Natural killer cell treated with Interleukin-12 subunit alpha and Interleukin-12 subunit beta and Interleukin-15 and Interleukin-18, amount 100 ng/mL, for 72 hours (primary cell): ENCODE measurements around the gene DCUN1D5. TPM values are rescaled to one million over a fixed set of nuclear protein-coding genes. Genes with fewer than 3 reads are reported as not detected.
"Not testable (repeated sequence)": the region's sequence is repeated elsewhere in the genome, so short reads cannot be mapped to it uniquely, and the experiment has no call there.

Experiments used
- ATAC-seq, 2 donors: fragments of 150-1000 bp; cut with Tn5 transposase in 1 of 2; sonication (Bioruptor Pico), chemical (Tn5 transposase) in 1 of 2; 2 replicates each; pipeline ENCODE4 v1.10.0; 2021
- DNase-seq: peaks from one replicate; pipeline ENCODE4 v3.0.0; 2022; ENCODE audit warnings: low spot score
- H3K27ac Mint-ChIP-seq, 2 donors: 1 replicate in 1 of 2; 2 replicates in 1 of 2; pipeline ENCODE4 v1.8.0; 2022; ENCODE audit warnings: mixed read lengths in 2 of 2, mild to moderate bottlenecking in 1 of 2, moderate library complexity in 1 of 2
- H3K27me3 Mint-ChIP-seq, 2 donors: 1 replicate in 1 of 2; 2 replicates in 1 of 2; pipeline ENCODE4 v1.8.0; 2022; ENCODE audit warnings: mixed read lengths in 2 of 2
- H3K36me3 Mint-ChIP-seq: one replicate; pipeline ENCODE4 v1.8.0; 2022; ENCODE audit warnings: mixed read lengths
- H3K4me1 Mint-ChIP-seq, 2 donors: 1 replicate in 1 of 2; 2 replicates in 1 of 2; pipeline ENCODE4 v1.8.0; 2022; ENCODE audit warnings: low read depth in 2 of 2, mixed read lengths in 2 of 2, mild to moderate bottlenecking in 1 of 2
- H3K4me3 Mint-ChIP-seq: one replicate; pipeline ENCODE4 v1.8.0; 2022; ENCODE audit warnings: mixed read lengths
- H3K9me3 Mint-ChIP-seq: 2 replicates; pipeline ENCODE4 v1.8.0; 2022; ENCODE audit warnings: mixed read lengths
- total RNA-seq, 2 donors: library from RNA; stranded (reverse); gene quantifications; one replicate each; pipeline ENCODE4 v1.2.3, GENCODE V29; 2022

The DCUN1D5 gene
- total RNA-seq, 2 donors from 2014 or later, result 36.2 to 78.4 TPM

DNA sequence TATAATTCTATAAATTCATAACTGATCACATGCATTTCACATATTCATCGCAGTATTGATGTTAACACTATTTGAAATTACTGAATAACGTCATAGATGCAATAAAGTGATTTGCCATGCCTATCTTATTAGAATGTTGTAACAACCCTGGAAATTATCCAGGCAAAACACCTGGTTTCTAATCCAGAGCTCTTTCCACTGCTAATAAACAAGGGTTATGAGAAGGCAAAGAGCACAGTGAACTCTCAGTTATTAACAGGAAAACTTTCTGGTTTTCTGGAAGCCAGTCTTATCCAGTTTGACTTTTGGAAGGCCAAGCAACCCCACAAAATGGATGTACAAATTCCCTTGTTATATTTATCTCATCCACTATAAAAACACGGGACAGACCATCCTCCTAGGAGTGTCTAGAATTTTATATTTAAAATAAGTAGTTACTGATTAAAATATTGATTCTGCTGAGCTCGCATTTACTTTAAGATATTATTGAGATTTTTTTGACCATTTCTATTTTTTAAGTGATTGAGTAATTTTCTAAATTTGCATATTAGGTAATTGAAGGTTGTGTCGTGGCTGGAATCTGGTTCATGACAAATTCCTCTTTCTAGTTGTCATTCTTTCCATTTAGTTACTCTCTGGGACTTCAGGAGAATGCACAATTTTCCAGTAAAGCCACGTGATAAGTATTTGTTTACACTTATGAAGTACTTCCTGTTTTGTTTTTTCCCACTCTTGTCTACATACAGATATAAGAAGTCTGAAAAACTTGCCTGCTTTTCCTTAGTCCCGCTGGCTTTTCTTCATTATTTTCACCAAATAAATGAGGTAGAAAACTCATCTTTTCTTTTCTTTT, 47.9 kb downstream of the DCUN1D5 start:
- Mint-ChIP-seq H3K4me1 (peaks cover 4 to 9% of the 10 kb centered on the region in 2 donors), H3K36me3 (no peaks in the 10 kb centered on the region), H3K9me3 (no peaks in the 10 kb centered on the region), H3K27ac (no peak overlapping the region), H3K4me3 (no peak overlapping the region), H3K27me3 (peaks cover 16 to 24% of the 10 kb centered on the region in 2 donors)
- ATAC-seq (no peak), DNase-seq (no peak)

DNA sequence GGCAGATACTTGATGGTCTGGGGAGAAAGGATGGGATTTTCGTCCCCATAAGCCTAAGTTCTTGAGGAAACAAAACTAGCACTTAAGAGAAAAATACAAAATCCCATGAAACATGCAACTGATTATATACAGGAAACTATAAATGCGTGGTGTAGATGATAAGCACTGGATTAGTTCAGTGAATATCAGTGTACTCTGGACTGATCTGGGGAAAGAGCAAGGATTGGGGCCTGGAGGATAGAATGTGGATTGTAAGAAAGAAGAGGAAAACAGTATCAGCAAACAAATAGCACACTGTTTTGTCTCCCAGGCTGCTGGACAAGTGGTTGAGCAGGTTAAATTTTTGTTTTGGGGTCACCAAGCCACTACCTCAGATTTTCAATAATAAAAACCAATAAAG, 49.8 kb downstream of the DCUN1D5 start:
- peak overlapping the region in 1 of 2 donors; percentile 6 for H3K27ac Mint-ChIP-seq
- ATAC-seq, result no peak
- H3K9me3 Mint-ChIP-seq, result no peaks in the 10 kb centered on the region
- no peak overlapping the region for H3K4me3 Mint-ChIP-seq
- peaks cover 16 to 19% of the 10 kb centered on the region in 2 donors for H3K27me3 Mint-ChIP-seq
- DNase-seq, result no peak
- H3K36me3 Mint-ChIP-seq, result no peaks in the 10 kb centered on the region
- H3K4me1 Mint-ChIP-seq, result peaks cover 0 to 5% of the 10 kb centered on the region in 2 donors

DNA sequence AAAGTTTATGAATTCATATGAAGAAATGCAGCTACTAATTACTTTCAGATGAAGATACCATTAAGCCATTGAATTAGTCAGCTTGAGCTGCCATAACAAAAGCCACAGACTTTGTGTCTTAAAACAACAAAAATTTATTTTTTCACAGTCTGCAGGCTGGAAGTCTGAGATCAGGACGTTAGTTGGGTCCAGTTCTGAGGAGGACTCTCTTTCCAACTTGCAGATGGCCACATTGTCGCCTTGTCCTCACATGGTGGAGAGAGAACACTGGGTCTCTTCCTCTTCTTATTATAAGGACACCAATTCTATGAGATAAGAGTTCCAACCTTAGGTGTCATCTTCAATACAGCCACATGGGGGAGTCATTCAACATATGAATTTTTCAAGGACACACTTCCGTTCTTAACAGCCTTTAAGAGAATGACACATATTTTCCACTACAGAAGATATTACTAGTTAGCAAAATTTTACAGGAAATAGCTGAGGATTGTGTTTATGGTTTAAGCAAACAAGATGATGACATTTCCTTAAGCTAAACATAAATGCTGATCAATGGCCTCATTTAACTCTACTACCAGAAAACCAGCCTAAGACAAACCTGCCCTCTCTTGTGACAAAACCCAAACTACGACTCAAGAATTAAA, 56.0 kb downstream of the DCUN1D5 start:
- Mint-ChIP-seq H3K4me1 (peaks cover 25 to 31% of the 10 kb centered on the region in 2 donors), H3K27ac (peak overlapping the region; percentile 90 to 92), H3K9me3 (peaks cover 6% of the 10 kb centered on the region), H3K27me3 (no peaks in the 10 kb centered on the region), H3K4me3 (peak overlapping the region; percentile 71), H3K36me3 (peaks cover 16% of the 10 kb centered on the region)
- DNase-seq (no peak), ATAC-seq (peak; percentile 92 to 93)

DNA sequence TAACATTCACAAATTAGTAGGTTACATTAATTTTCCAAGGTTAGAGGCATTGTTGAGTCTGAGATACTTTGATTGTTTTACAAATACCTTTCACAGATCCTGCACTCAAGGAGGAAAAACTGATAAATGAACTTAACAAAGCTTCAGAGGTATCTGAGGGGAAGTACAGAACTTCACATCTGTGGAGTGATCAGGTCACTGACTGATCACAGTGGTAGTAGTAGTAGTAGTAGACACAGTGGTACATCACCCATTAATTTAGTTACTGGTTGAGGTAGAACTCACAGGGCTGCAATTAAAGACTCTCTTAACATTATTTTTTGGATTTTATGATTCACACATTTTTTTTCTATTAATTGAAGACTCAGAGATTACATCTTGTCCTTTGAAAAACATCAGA, 56.7 kb downstream of the DCUN1D5 start:
- Mint-ChIP-seq H3K27me3 (no peaks in the 10 kb centered on the region), H3K4me1 (peaks cover 25 to 31% of the 10 kb centered on the region in 2 donors), H3K36me3 (peaks cover 16% of the 10 kb centered on the region), H3K9me3 (peaks cover 6% of the 10 kb centered on the region), H3K27ac (peak overlapping the region; percentile 90 to 92), H3K4me3 (peak overlapping the region; percentile 20)
- peak in 1 of 2 donors; percentile 44 for ATAC-seq
- DNase-seq, result no peak

DNA sequence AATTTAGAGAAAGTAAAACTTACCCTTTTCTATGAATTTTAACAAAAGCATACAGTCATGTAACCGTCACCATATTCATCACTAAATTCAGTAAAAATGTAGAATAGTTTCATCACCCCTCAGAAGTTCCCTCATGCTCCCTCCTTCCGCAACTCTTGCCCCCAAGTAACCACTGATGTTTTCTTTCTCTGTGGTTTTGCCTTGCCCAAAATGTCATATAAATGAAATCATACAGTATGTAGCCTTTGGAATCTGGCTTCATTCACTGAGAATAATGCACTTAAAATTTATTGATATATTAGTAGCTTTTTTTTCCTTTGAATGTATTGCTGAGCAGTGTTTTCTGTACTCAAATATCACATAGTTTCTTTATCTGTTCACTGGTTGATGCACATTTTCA, 60.1 kb downstream of the DCUN1D5 start:
- Mint-ChIP-seq H3K36me3 (peaks cover 34% of the 10 kb centered on the region), H3K27ac (peak overlapping the region; percentile 72 to 77), H3K27me3 (peaks cover 0 to 3% of the 10 kb centered on the region in 2 donors), H3K4me1 (peaks cover 43 to 59% of the 10 kb centered on the region in 2 donors), H3K4me3 (peak overlapping the region; percentile 36), H3K9me3 (peaks cover 9% of the 10 kb centered on the region)
- DNase-seq (no peak), ATAC-seq (no peak)

DNA sequence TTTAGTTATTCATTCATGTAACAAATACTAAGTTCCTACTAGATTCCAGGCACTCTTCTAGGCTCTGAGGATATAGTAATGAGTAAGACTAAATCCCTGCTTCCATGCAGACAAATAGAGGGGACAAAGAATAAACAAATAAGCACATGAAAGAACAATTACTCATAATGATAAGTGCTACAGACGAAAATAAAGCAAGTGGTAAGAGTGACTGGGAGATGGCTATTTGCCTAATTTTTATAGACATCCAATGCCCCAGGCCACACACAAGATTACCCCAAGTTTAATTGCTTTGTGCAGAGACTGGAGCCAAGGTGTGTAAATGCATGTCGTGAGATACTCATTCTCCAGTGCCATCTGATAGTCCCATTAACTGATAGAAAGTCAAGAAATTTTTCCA, 62.6 kb downstream of the DCUN1D5 start:
- H3K36me3 Mint-ChIP-seq, result peaks cover 29% of the 10 kb centered on the region
- peak overlapping the region; percentile 91 to 95 for H3K27ac Mint-ChIP-seq
- H3K4me1 Mint-ChIP-seq, result peaks cover 36 to 50% of the 10 kb centered on the region in 2 donors
- peak overlapping the region; percentile 40 for H3K4me3 Mint-ChIP-seq
- no peak for ATAC-seq
- H3K27me3 Mint-ChIP-seq, result peaks cover 0 to 3% of the 10 kb centered on the region in 2 donors
- DNase-seq, result no peak
- peaks cover 10% of the 10 kb centered on the region for H3K9me3 Mint-ChIP-seq

DNA sequence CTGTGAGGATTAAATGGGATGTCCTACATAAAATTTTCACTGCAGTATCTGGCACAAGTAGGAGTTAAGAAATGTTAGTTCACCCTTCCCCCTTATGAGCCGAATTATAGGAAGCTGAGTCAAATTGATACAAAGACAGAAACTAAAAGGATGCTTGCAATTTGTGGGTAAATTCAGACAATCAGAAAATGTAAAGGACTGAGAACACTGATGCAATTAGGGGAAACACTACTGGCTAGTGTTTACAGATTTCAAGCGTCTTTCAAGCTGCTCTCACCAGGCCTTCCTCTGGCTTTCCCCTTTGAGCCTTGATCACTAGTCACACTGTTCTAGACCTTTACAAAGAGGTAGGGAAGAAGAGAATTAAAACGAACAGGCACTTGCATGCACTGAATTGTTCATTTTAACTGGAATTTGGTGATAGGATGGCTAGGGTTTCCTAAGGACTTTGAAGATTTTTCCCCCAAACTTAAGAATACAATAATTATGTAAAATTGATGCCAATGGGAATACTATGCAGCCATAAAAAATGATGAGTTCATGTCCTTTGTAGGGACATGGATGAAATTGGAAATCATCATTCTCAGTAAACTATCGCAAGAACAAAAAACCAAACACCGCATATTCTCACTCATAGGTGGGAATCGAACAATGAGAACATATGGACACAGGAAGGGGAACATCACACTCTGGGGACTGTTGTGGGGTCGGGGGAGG, 63.5 kb downstream of the DCUN1D5 start:
- ATAC-seq, result peak; percentile 96 to 98
- Mint-ChIP-seq H3K4me3 (peak overlapping the region; percentile 66), H3K27ac (peak overlapping the region; percentile 91 to 95), H3K9me3 (peaks cover 10% of the 10 kb centered on the region), H3K4me1 (peaks cover 33 to 50% of the 10 kb centered on the region in 2 donors), H3K36me3 (peaks cover 25% of the 10 kb centered on the region)
- DNase-seq, result peak; percentile 78
- H3K27me3 Mint-ChIP-seq, result not testable (repeated sequence)

DNA sequence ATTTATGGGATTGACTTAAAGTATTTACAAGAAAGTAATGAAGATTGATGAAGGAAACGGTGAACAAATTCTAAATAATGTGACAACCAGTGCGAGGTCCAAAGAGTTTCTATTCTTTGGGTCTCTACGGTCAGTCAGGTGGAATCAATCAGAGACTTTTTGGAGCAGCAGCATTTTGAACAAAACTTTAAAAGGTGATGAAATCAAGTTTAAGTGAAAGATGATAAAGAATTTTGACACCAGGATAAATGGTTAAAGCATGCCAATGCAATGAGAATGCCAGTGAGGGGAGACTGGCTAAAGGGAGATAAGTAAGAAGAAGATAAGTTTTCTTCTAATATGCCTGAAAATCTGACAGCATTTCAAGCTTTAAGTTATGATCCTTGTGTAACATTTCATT, 67.9 kb downstream of the DCUN1D5 start:
- Mint-ChIP-seq H3K4me1 (peaks cover 21 to 29% of the 10 kb centered on the region in 2 donors), H3K27ac (no peak overlapping the region), H3K36me3 (peaks cover 9% of the 10 kb centered on the region), H3K9me3 (peaks cover 7% of the 10 kb centered on the region), H3K27me3 (peaks cover 8 to 23% of the 10 kb centered on the region in 2 donors), H3K4me3 (no peak overlapping the region)
- ATAC-seq (no peak), DNase-seq (no peak)

DNA sequence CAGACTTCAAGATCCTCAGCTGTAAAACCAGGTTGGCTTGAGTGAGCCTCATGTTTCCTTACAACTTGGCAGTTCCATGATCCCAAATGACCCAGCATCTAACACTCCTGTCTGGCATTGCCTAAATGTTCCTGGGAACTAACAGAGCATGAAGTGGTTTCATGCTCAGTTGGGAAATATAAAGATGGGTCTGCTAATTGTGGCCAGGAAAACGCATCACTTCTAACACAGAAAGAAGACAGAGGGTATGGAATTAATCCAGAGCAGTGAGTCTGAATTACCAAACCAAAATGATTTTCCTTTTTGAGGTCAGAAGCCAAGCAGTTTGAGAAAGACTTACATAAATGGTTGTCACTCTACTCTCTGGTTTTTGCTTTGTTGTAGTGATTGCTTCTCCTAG, 75.9 kb downstream of the DCUN1D5 start:
- Mint-ChIP-seq H3K9me3 (peaks cover 9% of the 10 kb centered on the region), H3K36me3 (peaks cover 3% of the 10 kb centered on the region), H3K4me1 (peaks cover 0 to 2% of the 10 kb centered on the region in 2 donors), H3K4me3 (no peak overlapping the region), H3K27ac (no peak overlapping the region), H3K27me3 (peaks cover 12 to 35% of the 10 kb centered on the region in 2 donors)
- ATAC-seq (no peak), DNase-seq (no peak)

DNA sequence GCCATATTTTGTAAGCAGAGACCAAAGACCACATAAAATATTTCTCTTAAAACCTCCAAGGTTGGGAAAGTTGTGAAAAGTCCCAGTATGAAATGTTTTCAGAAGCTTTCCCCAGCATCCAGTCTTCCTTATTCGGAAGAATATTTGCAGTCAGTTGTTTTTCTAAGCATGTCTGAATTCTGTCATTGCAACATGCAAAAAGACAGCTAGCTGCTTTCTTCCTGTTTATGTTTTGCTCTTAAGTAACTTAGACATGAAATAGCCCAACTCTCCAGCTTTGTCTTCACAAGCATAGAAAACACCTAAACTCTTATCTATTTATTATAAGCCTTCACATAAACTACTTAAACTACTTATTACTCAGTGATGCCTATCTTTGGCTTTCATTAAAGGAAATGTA, 78.5 kb downstream of the DCUN1D5 start:
- peaks cover 19% of the 10 kb centered on the region for H3K9me3 Mint-ChIP-seq
- no peaks in the 10 kb centered on the region for H3K4me1 Mint-ChIP-seq
- H3K27ac Mint-ChIP-seq, result no peak overlapping the region
- H3K4me3 Mint-ChIP-seq, result no peak overlapping the region
- peaks cover 23% of the 10 kb centered on the region for H3K36me3 Mint-ChIP-seq
- no peak for DNase-seq
- peaks cover 10 to 40% of the 10 kb centered on the region in 2 donors for H3K27me3 Mint-ChIP-seq
- no peak for ATAC-seq

Other genes starting within 250 kb of the DCUN1D5 start
- gene MMP3, start 248.6 kb downstream of the DCUN1D5 start, total RNA-seq, result not detected
- gene MMP12, start 217.2 kb downstream of the DCUN1D5 start, total RNA-seq, result not detected
- not detected for gene MMP13, start 136.4 kb downstream of the DCUN1D5 start, total RNA-seq
- 1 to 10 TPM; 1.7 to 3.7 TPM for gene DYNC2H1, start 17.3 kb upstream of the DCUN1D5 start, total RNA-seq